WTC11 (cell line): ENCODE results near the gene ARVCF. TPM values are rescaled to one million over a fixed set of nuclear protein-coding genes. Genes with fewer than 3 reads are reported as not detected.

Experiments used
- ATAC-seq: fragments of 200-7000 bp; cut with Tn5 transposase; 2 replicates; pipeline ENCODE4 v1.10.0; 2021; ENCODE audit warnings: mild to moderate bottlenecking, moderate library complexity
- CTCF ChIA-PET: fragments of 300-600 bp; sonication (Branson Sonifier 250); formaldehyde crosslinking; loops from one replicate; lab custom pipeline; 2021; ENCODE audit warnings: antibody characterized with exemption; lab: Charles Lee
- POLR2A ChIA-PET: fragments of 350-600 bp; sonication (Branson Sonifier 250); formaldehyde crosslinking; loops from one replicate; lab custom pipeline; 2021; ENCODE audit warnings: antibody characterized with exemption; lab: Charles Lee
- DNase-seq: peaks from one replicate; pipeline ENCODE4 v3.0.0; 2021; ENCODE audit warnings: low spot score
- H3K27ac Mint-ChIP-seq: 2 replicates; pipeline ENCODE4 v1.8.0; 2021; ENCODE audit warnings: mixed read lengths
- H3K27me3 Mint-ChIP-seq: 2 replicates; pipeline ENCODE4 v1.8.0; 2021; ENCODE audit warnings: low read depth, mild to moderate bottlenecking, moderate library complexity, mixed read lengths
- H3K36me3 Mint-ChIP-seq: 2 replicates; pipeline ENCODE4 v1.8.0; 2021; ENCODE audit warnings: mixed read lengths
- H3K4me1 Mint-ChIP-seq: 2 replicates; pipeline ENCODE4 v1.8.0; 2022; ENCODE audit warnings: mixed read lengths
- H3K4me3 Mint-ChIP-seq: 2 replicates; pipeline ENCODE4 v1.8.0; 2021; ENCODE audit warnings: mild to moderate bottlenecking, moderate library complexity, mixed read lengths
- H3K9me3 Mint-ChIP-seq: 2 replicates; pipeline ENCODE4 v1.8.0; 2021; ENCODE audit warnings: mixed read lengths
- ATF1 ChIP-seq: sonication (generic); formaldehyde crosslinking; IDR thresholded peaks from 2 replicates; pipeline ENCODE4 v1.8.1; 2023; ENCODE audit warnings: mild to moderate bottlenecking, moderate library complexity, missing genetic modification reagents
- CDX4 ChIP-seq: fragments of 250-450 bp; sonication (Bioruptor Pico); IDR thresholded peaks from 2 replicates; pipeline ENCODE4 v1.9.0; 2021; ENCODE audit warnings: moderate library complexity, mild to moderate bottlenecking, inconsistent platforms, borderline replicate concordance
- FOXK1 ChIP-seq: sonication (generic); formaldehyde crosslinking; IDR thresholded peaks from 2 replicates; pipeline ENCODE4 v1.8.0; 2022; ENCODE audit warnings: mild to moderate bottlenecking, moderate library complexity, missing genetic modification reagents
- FOXP4 ChIP-seq: sonication (generic); formaldehyde crosslinking; IDR thresholded peaks from 2 replicates; pipeline ENCODE4 v1.8.0; 2022; ENCODE audit warnings: mild to moderate bottlenecking, missing genetic modification reagents
- GRHL2 ChIP-seq: fragments of 250-450 bp; sonication (Bioruptor Pico); IDR thresholded peaks from 2 replicates; pipeline ENCODE4 v1.8.0; 2022; ENCODE audit warnings: mild to moderate bottlenecking, moderate library complexity; ENCODE audit not compliant: insufficient replicate concordance, severe bottlenecking
- MXD4 ChIP-seq: fragments of 250-450 bp; sonication (Bioruptor Pico); IDR thresholded peaks from 2 replicates; pipeline ENCODE4 v1.8.0; 2021; ENCODE audit warnings: mild to moderate bottlenecking, moderate library complexity, borderline replicate concordance
- OVOL2 ChIP-seq: fragments of 250-450 bp; sonication (Bioruptor Pico); IDR thresholded peaks from 2 replicates; pipeline ENCODE4 v1.9.0; 2021; ENCODE audit warnings: mild to moderate bottlenecking, borderline replicate concordance
- PRRX2 ChIP-seq: fragments of 250-450 bp; sonication (Bioruptor Pico); IDR thresholded peaks from 2 replicates; pipeline ENCODE4 v1.8.0; 2021; ENCODE audit warnings: mild to moderate bottlenecking
- SMAD4 ChIP-seq: sonication (generic); formaldehyde crosslinking; IDR thresholded peaks from 2 replicates; pipeline ENCODE4 v1.8.0; 2022; ENCODE audit warnings: mild to moderate bottlenecking, missing genetic modification reagents
- ZBTB21 ChIP-seq: sonication (generic); formaldehyde crosslinking; IDR thresholded peaks from 2 replicates; pipeline ENCODE4 v1.8.1; 2023; ENCODE audit warnings: mild to moderate bottlenecking, missing genetic modification reagents, borderline replicate concordance
- ZNF396 ChIP-seq: fragments of 250-450 bp; sonication (Bioruptor Pico); IDR thresholded peaks from 2 replicates; pipeline ENCODE4 v1.8.0; 2021; ENCODE audit warnings: mild to moderate bottlenecking, moderate library complexity, borderline replicate concordance
- ZNF416 ChIP-seq: fragments of 250-450 bp; sonication (Bioruptor Pico); IDR thresholded peaks from 2 replicates; pipeline ENCODE4 v1.9.0; 2021; ENCODE audit warnings: mild to moderate bottlenecking, inconsistent platforms
- ZNF423 ChIP-seq: fragments of 250-450 bp; sonication (Bioruptor Pico); IDR thresholded peaks from 2 replicates; pipeline ENCODE4 v2.1.2; 2022; ENCODE audit warnings: mild to moderate bottlenecking, moderate library complexity
- ZNF671 ChIP-seq: fragments of 250-450 bp; sonication (Bioruptor Pico); IDR thresholded peaks from 2 replicates; pipeline ENCODE4 v1.8.0; 2021; ENCODE audit warnings: mild to moderate bottlenecking
- total RNA-seq: library from RNA; stranded (reverse); gene quantifications from 3 replicates; pipeline ENCODE4 v1.2.3, GENCODE V29; 2021
- TF ChIP-seq, protein P1 (sequence below): sonication (generic); formaldehyde crosslinking; IDR thresholded peaks from 2 replicates; pipeline ENCODE4 v1.8.0; 2022; ENCODE audit warnings: mild to moderate bottlenecking, missing genetic modification reagents
- TF ChIP-seq, protein P2 (sequence below): sonication (generic); formaldehyde crosslinking; IDR thresholded peaks from 2 replicates; pipeline ENCODE4 v1.8.0; 2022; ENCODE audit warnings: mild to moderate bottlenecking, missing genetic modification reagents
- TF ChIP-seq, protein P3 (sequence below): sonication (generic); formaldehyde crosslinking; IDR thresholded peaks from 2 replicates; pipeline ENCODE4 v1.8.0; 2022; ENCODE audit warnings: mild to moderate bottlenecking, missing genetic modification reagents
- TF ChIP-seq, protein P4 (sequence below): fragments of 250-450 bp; sonication (Bioruptor Pico); IDR thresholded peaks from 2 replicates; pipeline ENCODE4 v2.1.2; 2022; ENCODE audit warnings: mild to moderate bottlenecking, moderate library complexity
- TF ChIP-seq, protein P5 (sequence below): sonication (generic); formaldehyde crosslinking; conservative IDR thresholded peaks from 2 replicates; pipeline ENCODE4 v1.8.1; 2023; ENCODE audit warnings: mild to moderate bottlenecking, low read depth, missing genetic modification reagents, moderate library complexity
- TF ChIP-seq, protein P6 (sequence below): sonication (generic); formaldehyde crosslinking; IDR thresholded peaks from 2 replicates; pipeline ENCODE4 v1.8.1; 2022; ENCODE audit warnings: mild to moderate bottlenecking, missing genetic modification reagents, moderate library complexity, borderline replicate concordance

Gene ARVCF
- total RNA-seq, 1 experiment from 2014 or later: 65.4 TPM

GRCh38 chr22:20024225-20024624, 7.6 kb upstream of the ARVCF start:
- ChIA-PET CTCF (interaction anchor here (2.6 to 3.4 kb wide), 2 partner anchors 11 to 62 kb away, joined by 9 to 15 read pairs; no protein-coding TSS in a partner anchor), POLR2A (no interaction called here)
- Mint-ChIP-seq H3K9me3 (no peaks in the 10 kb centered on the region), H3K27me3 (peaks cover 18% of the 10 kb centered on the region), H3K4me3 (no peak overlapping the region), H3K36me3 (no peaks in the 10 kb centered on the region)
- ATAC-seq (no peak), DNase-seq (no peak)
- TF ChIP-seq, protein P1, sequence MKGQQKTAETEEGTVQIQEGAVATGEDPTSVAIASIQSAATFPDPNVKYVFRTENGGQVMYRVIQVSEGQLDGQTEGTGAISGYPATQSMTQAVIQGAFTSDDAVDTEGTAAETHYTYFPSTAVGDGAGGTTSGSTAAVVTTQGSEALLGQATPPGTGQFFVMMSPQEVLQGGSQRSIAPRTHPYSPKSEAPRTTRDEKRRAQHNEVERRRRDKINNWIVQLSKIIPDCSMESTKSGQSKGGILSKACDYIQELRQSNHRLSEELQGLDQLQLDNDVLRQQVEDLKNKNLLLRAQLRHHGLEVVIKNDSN (CRISPR knock-in tag): no peak
- TF ChIP-seq GRHL2 (CRISPR knock-in tag) (no peak), SMAD4 (CRISPR knock-in tag) (no peak), FOXK1 (CRISPR knock-in tag) (no peak), MXD4 (no peak), ATF1 (no peak), ZBTB21 (CRISPR knock-in tag) (no peak), OVOL2 (no peak)
- TF ChIP-seq, protein P2, sequence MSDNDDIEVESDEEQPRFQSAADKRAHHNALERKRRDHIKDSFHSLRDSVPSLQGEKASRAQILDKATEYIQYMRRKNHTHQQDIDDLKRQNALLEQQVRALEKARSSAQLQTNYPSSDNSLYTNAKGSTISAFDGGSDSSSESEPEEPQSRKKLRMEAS (CRISPR knock-in tag): no peak
- TF ChIP-seq, protein P3, sequence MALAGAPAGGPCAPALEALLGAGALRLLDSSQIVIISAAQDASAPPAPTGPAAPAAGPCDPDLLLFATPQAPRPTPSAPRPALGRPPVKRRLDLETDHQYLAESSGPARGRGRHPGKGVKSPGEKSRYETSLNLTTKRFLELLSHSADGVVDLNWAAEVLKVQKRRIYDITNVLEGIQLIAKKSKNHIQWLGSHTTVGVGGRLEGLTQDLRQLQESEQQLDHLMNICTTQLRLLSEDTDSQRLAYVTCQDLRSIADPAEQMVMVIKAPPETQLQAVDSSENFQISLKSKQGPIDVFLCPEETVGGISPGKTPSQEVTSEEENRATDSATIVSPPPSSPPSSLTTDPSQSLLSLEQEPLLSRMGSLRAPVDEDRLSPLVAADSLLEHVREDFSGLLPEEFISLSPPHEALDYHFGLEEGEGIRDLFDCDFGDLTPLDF: no peak
- TF ChIP-seq, protein P4, sequence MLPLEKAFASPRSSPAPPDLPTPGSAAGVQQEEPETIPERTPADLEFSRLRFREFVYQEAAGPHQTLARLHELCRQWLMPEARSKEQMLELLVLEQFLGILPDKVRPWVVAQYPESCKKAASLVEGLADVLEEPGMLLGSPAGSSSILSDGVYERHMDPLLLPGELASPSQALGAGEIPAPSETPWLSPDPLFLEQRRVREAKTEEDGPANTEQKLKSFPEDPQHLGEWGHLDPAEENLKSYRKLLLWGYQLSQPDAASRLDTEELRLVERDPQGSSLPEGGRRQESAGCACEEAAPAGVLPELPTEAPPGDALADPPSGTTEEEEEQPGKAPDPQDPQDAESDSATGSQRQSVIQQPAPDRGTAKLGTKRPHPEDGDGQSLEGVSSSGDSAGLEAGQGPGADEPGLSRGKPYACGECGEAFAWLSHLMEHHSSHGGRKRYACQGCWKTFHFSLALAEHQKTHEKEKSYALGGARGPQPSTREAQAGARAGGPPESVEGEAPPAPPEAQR: no peak
- TF ChIP-seq, all 79 proteins: peak for 0
- Mint-ChIP-seq H3K4me1 (peaks cover 6% of the 10 kb centered on the region), H3K27ac (no peak overlapping the region)

DNA sequence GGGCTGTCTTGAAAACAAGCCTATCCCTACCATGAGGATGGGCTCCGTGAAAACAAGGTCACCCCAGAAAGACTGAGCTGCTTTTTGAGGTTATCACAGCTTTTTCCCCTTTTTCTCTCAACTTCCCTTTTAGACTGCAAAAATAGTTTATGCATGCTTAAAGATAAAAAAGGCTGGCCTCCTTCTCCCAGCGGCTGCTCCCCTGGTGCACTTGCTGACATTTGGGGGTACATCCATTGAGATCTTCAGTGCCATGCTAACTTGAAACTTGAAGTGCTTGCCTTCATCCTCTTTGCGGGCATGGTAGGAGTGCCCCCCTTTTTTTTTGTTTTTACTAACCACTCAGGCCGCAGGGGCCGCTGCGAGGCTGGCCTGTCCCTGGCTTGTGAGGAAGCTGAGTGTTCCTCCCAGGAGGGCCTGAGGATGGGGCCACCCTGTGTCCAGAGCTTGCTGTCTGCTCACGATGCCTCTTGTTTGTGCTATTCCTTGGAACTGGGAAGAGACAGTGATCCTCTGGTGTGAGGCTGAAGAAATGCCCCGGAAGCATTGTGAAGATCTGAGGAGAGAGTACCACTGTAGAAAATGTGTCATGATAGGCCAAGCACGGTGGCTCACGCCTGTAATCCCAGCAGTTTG, 6.5 kb upstream of the ARVCF start:
- no peak for ATAC-seq
- H3K9me3 Mint-ChIP-seq: no peaks in the 10 kb centered on the region
- H3K27ac Mint-ChIP-seq: no peak overlapping the region
- no peak for DNase-seq
- CTCF ChIA-PET: interaction anchor here (1.9 to 3.4 kb wide), 3 partner anchors 10 to 60 kb away, joined by 7 to 15 read pairs (median 9); no protein-coding TSS in a partner anchor
- no peaks in the 10 kb centered on the region for H3K36me3 Mint-ChIP-seq
- peaks cover 29% of the 10 kb centered on the region for H3K27me3 Mint-ChIP-seq
- no peak overlapping the region for H3K4me3 Mint-ChIP-seq
- POLR2A ChIA-PET: no interaction called here
- TF ChIP-seq OVOL2 (no peak), ZBTB21 (CRISPR knock-in tag) (no peak), ZNF416 (CRISPR knock-in tag) (no peak), CDX4 (CRISPR knock-in tag) (no peak), PRRX2 (CRISPR knock-in tag) (no peak), FOXP4 (no peak), ZNF423 (CRISPR knock-in tag) (no peak), ZNF671 (CRISPR knock-in tag) (no peak), ZNF396 (CRISPR knock-in tag) (no peak)
- TF ChIP-seq, protein P4: no peak
- TF ChIP-seq, protein P5, sequence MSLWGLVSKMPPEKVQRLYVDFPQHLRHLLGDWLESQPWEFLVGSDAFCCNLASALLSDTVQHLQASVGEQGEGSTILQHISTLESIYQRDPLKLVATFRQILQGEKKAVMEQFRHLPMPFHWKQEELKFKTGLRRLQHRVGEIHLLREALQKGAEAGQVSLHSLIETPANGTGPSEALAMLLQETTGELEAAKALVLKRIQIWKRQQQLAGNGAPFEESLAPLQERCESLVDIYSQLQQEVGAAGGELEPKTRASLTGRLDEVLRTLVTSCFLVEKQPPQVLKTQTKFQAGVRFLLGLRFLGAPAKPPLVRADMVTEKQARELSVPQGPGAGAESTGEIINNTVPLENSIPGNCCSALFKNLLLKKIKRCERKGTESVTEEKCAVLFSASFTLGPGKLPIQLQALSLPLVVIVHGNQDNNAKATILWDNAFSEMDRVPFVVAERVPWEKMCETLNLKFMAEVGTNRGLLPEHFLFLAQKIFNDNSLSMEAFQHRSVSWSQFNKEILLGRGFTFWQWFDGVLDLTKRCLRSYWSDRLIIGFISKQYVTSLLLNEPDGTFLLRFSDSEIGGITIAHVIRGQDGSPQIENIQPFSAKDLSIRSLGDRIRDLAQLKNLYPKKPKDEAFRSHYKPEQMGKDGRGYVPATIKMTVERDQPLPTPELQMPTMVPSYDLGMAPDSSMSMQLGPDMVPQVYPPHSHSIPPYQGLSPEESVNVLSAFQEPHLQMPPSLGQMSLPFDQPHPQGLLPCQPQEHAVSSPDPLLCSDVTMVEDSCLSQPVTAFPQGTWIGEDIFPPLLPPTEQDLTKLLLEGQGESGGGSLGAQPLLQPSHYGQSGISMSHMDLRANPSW: no peak
- TF ChIP-seq, protein P6, sequence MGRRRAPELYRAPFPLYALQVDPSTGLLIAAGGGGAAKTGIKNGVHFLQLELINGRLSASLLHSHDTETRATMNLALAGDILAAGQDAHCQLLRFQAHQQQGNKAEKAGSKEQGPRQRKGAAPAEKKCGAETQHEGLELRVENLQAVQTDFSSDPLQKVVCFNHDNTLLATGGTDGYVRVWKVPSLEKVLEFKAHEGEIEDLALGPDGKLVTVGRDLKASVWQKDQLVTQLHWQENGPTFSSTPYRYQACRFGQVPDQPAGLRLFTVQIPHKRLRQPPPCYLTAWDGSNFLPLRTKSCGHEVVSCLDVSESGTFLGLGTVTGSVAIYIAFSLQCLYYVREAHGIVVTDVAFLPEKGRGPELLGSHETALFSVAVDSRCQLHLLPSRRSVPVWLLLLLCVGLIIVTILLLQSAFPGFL (CRISPR knock-in tag): no peak
- H3K4me1 Mint-ChIP-seq: peaks cover 6% of the 10 kb centered on the region
